Measurements from ENCODE around the gene WDR27. TPM values are rescaled to one million over a fixed set of nuclear protein-coding genes. Genes with fewer than 3 reads are reported as not detected.

Gene WDR27
- total and polyA plus RNA-seq, 7 donors, result 1.2 to 46.0 (median 20.0) TPM

- TF ChIP-seq EP300 (IDR thresholded peaks at IDR 0.05), result no peak
- no peak for TF ChIP-seq CTCF (IDR thresholded peaks at IDR 0.05)
- TF ChIP-seq POLR2A (IDR thresholded peaks at IDR 0.05), result no peak
- no peak for TF ChIP-seq POLR2AphosphoS5 (IDR thresholded peaks at IDR 0.05)
Observed at GRCh38 chr6:169415179-169415578, 286.6 kb downstream of the WDR27 start.

GRCh38 chr6:169411722-169412121 lies 290.1 kb downstream of the WDR27 start:
- H3K4me1 ChIP-seq, result peaks cover 0 to 2% (median under 1%) of the 10 kb centered on the region in 4 donors
- TF ChIP-seq POLR2A (IDR thresholded peaks at IDR 0.05) (no peak), EP300 (IDR thresholded peaks at IDR 0.05) (no peak), POLR2AphosphoS5 (IDR thresholded peaks at IDR 0.05) (no peak), CTCF (IDR thresholded peaks at IDR 0.05) (no peak)
- no peaks in the 10 kb centered on the region for H3K27me3 ChIP-seq
- no peaks in the 10 kb centered on the region for H3K36me3 ChIP-seq
- intact Hi-C loops (cut with DNase I), result no loop called here
- 86 to 87% methylated on average over 5 of the region's 5 CpGs for WGBS, 2 donors
- no peak overlapping the region for H3K4me3 ChIP-seq
- DNase-seq, result no peak
- H3K9me3 ChIP-seq, result peaks cover 0 to 7% (median 1%) of the 10 kb centered on the region in 4 donors
- H3K27ac ChIP-seq, result no peak overlapping the region

More at GRCh38 chr6:169415179-169415578, 286.6 kb downstream of the WDR27 start:
- Histone ChIP-seq H3K36me3 (no peaks in the 10 kb centered on the region), H3K27me3 (no peaks in the 10 kb centered on the region), H3K9me3 (peaks cover 0 to 7% (median 1%) of the 10 kb centered on the region in 4 donors), H3K4me3 (no peak overlapping the region), H3K4me1 (no peaks in the 10 kb centered on the region), H3K27ac (no peak overlapping the region)
- intact Hi-C loops (cut with DNase I), result no loop called here
- no peak for DNase-seq
- WGBS, 2 donors, result 92 to 95% methylated on average over 4 of the region's 4 CpGs

GRCh38 chr6:169411296-169411695 lies 290.5 kb downstream of the WDR27 start:
- peaks cover 0 to 6% (median 2%) of the 10 kb centered on the region in 4 donors for H3K4me1 ChIP-seq
- H3K27me3 ChIP-seq, result no peaks in the 10 kb centered on the region
- 90% methylated on average over 9 of the region's 9 CpGs for WGBS, 2 donors
- TF ChIP-seq POLR2A (IDR thresholded peaks at IDR 0.05) (no peak), POLR2AphosphoS5 (IDR thresholded peaks at IDR 0.05) (no peak), EP300 (IDR thresholded peaks at IDR 0.05) (no peak), CTCF (IDR thresholded peaks at IDR 0.05) (no peak)
- no peak for DNase-seq
- H3K36me3 ChIP-seq, result no peaks in the 10 kb centered on the region
- H3K9me3 ChIP-seq, result peaks cover 0 to 7% (median 1%) of the 10 kb centered on the region in 4 donors
- intact Hi-C loops (cut with DNase I), result no loop called here
- H3K4me3 ChIP-seq, result no peak overlapping the region
- no peak overlapping the region for H3K27ac ChIP-seq

GRCh38 chr6:169409742-169410312 lies 292.0 kb downstream of the WDR27 start:
- no peaks in the 10 kb centered on the region for H3K36me3 ChIP-seq
- no peak for DNase-seq
- H3K27ac ChIP-seq, result no peak overlapping the region
- WGBS, 2 donors, result 72 to 90% methylated on average over 4 of the region's 4 CpGs
- H3K27me3 ChIP-seq, result no peaks in the 10 kb centered on the region
- peaks cover 0 to 3% (median under 1%) of the 10 kb centered on the region in 4 donors for H3K9me3 ChIP-seq
- TF ChIP-seq EP300 (IDR thresholded peaks at IDR 0.05) (no peak), POLR2AphosphoS5 (IDR thresholded peaks at IDR 0.05) (no peak), CTCF (IDR thresholded peaks at IDR 0.05) (no peak), POLR2A (IDR thresholded peaks at IDR 0.05) (no peak)
- peaks cover 0 to 6% (median 2%) of the 10 kb centered on the region in 4 donors for H3K4me1 ChIP-seq
- intact Hi-C loops (cut with DNase I), result no loop called here
- H3K4me3 ChIP-seq, result no peak overlapping the region

GRCh38 chr6:169407325-169407724 lies 294.5 kb downstream of the WDR27 start:
- WGBS, 2 donors, result 51 to 56% methylated on average over 5 of the region's 5 CpGs
- peaks cover 0 to 6% (median 2%) of the 10 kb centered on the region in 4 donors for H3K4me1 ChIP-seq
- H3K36me3 ChIP-seq, result no peaks in the 10 kb centered on the region
- TF ChIP-seq EP300 (IDR thresholded peaks at IDR 0.05) (no peak), POLR2A (IDR thresholded peaks at IDR 0.05) (no peak), POLR2AphosphoS5 (IDR thresholded peaks at IDR 0.05) (no peak), CTCF (IDR thresholded peaks at IDR 0.05) (no peak)
- H3K9me3 ChIP-seq, result no peaks in the 10 kb centered on the region
- no peak overlapping the region for H3K4me3 ChIP-seq
- no peak for DNase-seq
- H3K27me3 ChIP-seq, result no peaks in the 10 kb centered on the region
- intact Hi-C loops (cut with DNase I), result no loop called here
- H3K27ac ChIP-seq, result peak overlapping the region in 2 of 4 donors; percentile 16 to 21

Measured in sigmoid colon (tissue), 7 donors.